A673 (cell line): ENCODE data around the gene KLK5. TPM values are rescaled to one million over a fixed set of nuclear protein-coding genes. Genes with fewer than 3 reads are reported as not detected.
"Not testable (repeated sequence)": the region's sequence is repeated elsewhere in the genome, so short reads cannot be mapped to it uniquely, and the experiment has no call there.

Experiments
- BruUV-seq: library from RNA; stranded (reverse); fragments of 400-500 nt; replicated peaks from 2 replicates; lab custom pipeline; 2021; lab: Mats Ljungman, UMichigan
- CTCF ChIA-PET: fragments of 300-600 bp; sonication (Branson Sonifier 250); formaldehyde crosslinking; loops from one replicate; lab custom pipeline; 2022; ENCODE audit warnings: antibody characterized with exemption; lab: Charles Lee
- POLR2A ChIA-PET: fragments of 300-600 bp; sonication (Branson Sonifier 250); formaldehyde crosslinking; loops from one replicate; lab custom pipeline; 2022; ENCODE audit warnings: antibody characterized with exemption; ENCODE audit not compliant: low non-redundant PET; lab: Charles Lee
- DNase-seq: peaks from one replicate; pipeline ENCODE4 v3.0.0-alpha.2; 2015; ENCODE audit warnings: low spot score
- H3K27ac ChIP-seq: fragments of 200-600 bp; sonication (generic); 2 replicates; pipeline ENCODE4 v1.5.1; 2016; ENCODE audit warnings: mixed run types, low read depth, mild to moderate bottlenecking, mixed read lengths, antibody characterized with exemption, low read length; ENCODE audit not compliant: poor library complexity, severe bottlenecking
- H3K27me3 ChIP-seq: fragments of 200-600 bp; sonication (generic); replicated peaks from 2 replicates; pipeline ENCODE4 v1.6.1; 2017; ENCODE audit warnings: mixed run types, low read depth, mild to moderate bottlenecking, mixed read lengths, antibody characterized with exemption, low read length; ENCODE audit not compliant: insufficient read depth, poor library complexity
- H3K36me3 ChIP-seq: fragments of 200-600 bp; sonication (generic); 2 replicates; pipeline ENCODE4 v1.6.1; 2016; ENCODE audit warnings: mixed run types, mild to moderate bottlenecking, mixed read lengths, antibody characterized with exemption, low read length; ENCODE audit not compliant: insufficient read depth, poor library complexity, severe bottlenecking
- H3K4me1 ChIP-seq: fragments of 200-600 bp; sonication (generic); 2 replicates; pipeline ENCODE4 v1.6.1; 2017; ENCODE audit warnings: mixed run types, mild to moderate bottlenecking, mixed read lengths, antibody characterized with exemption, low read length; ENCODE audit not compliant: insufficient read depth, poor library complexity, severe bottlenecking
- H3K4me3 ChIP-seq: fragments of 200-600 bp; sonication (generic); 2 replicates; pipeline ENCODE4 v1.5.1; 2016; ENCODE audit warnings: low read depth, mixed run types, mild to moderate bottlenecking, mixed read lengths, low read length; ENCODE audit not compliant: poor library complexity, severe bottlenecking
- H3K9me3 ChIP-seq: fragments of 200-600 bp; sonication (generic); 2 replicates; pipeline ENCODE4 v1.6.1; 2016; ENCODE audit warnings: mixed run types, low read depth, mild to moderate bottlenecking, mixed read lengths, antibody characterized with exemption, low read length; ENCODE audit not compliant: poor library complexity, severe bottlenecking
- CTCF ChIP-seq: fragments of 300-800, 200-600 bp; sonication (generic); conservative IDR thresholded peaks from 2 replicates; pipeline ENCODE4 v1.5.1; 2017; ENCODE audit warnings: low read depth, mild to moderate bottlenecking, antibody characterized with exemption, low read length, moderate library complexity, mixed read lengths
- EZH2 ChIP-seq: fragments of 200-600 bp; sonication (generic); IDR thresholded peaks from 2 replicates; pipeline ENCODE4 v1.6.1; 2017; ENCODE audit warnings: borderline replicate concordance, low read depth, mild to moderate bottlenecking, mixed read lengths, antibody characterized with exemption, low read length; ENCODE audit not compliant: poor library complexity, severe bottlenecking
- intact Hi-C: fragments of 100-400 bp; cut with micrococcal nuclease; formaldehyde crosslinking; loops from one replicate; pipeline ENCODE4 v1.10.0; 2022; ENCODE audit not compliant: unreplicated experiment
- total RNA-seq: library from RNA; stranded (reverse); gene quantifications from 2 replicates; pipeline ENCODE4 v1.2.3, GENCODE V29; 2021

KLK5 gene
- total RNA-seq, 1 experiment from 2014 or later: not detected

- ChIA-PET POLR2A (interaction anchor here (0.6 kb wide), 1 partner anchor 47 kb away, joined by 5 read pairs; no protein-coding TSS in a partner anchor), CTCF (interaction anchor here (0.6 kb wide), 1 partner anchor 122 kb away, joined by 6 read pairs; no protein-coding TSS in a partner anchor)
These were observed 20.0 kb upstream of the KLK5 start for GRCh38 chr19:50972795-50973376.

DNA sequence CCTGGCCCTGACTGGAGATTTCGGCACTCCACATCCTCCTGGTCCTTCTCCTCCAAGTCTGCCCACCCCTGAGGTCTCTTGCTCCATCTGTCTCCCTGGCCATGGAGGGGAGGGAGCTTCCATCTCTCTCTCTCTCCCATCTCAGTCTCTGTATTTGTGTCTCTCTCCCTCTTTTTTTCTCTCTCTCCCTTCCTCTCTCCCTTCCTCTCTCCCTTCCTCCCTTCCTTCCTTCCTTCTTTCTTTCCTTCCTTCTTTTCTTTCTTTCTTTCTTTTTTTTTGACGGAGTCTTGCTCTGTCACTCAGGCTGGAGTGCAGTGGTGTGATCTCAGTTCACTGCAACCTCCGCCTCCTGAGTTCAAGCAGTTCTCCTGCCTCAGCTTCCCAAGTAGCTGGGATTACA, 17.0 kb upstream of the KLK5 start:
- intact Hi-C loops, CTCF ChIA-PET, H3K4me1 ChIP-seq, H3K36me3 ChIP-seq, DNase-seq, H3K9me3 ChIP-seq, BruUV-seq, H3K27ac ChIP-seq, POLR2A ChIA-PET, H3K4me3 ChIP-seq: not testable (repeated sequence)
- peaks cover 34% of the 10 kb centered on the region for H3K27me3 ChIP-seq

More at GRCh38 chr19:50972795-50973376, 20.0 kb upstream of the KLK5 start:
- Histone ChIP-seq H3K4me3 (no peak overlapping the region), H3K9me3 (no peaks in the 10 kb centered on the region), H3K27me3 (peaks cover 35% of the 10 kb centered on the region), H3K4me1 (no peaks in the 10 kb centered on the region), H3K27ac (no peak overlapping the region), H3K36me3 (no peaks in the 10 kb centered on the region)
- DNase-seq: no peak
- BruUV-seq: no TSS peak
- TF ChIP-seq CTCF (no peak), EZH2 (no peak)
- intact Hi-C loops: no loop called here

- H3K9me3 ChIP-seq: no peaks in the 10 kb centered on the region
- H3K27me3 ChIP-seq: peaks cover 38% of the 10 kb centered on the region
- no peak within 1 kb of the TSS for H3K4me3 ChIP-seq
- H3K4me1 ChIP-seq: no peaks in the 10 kb centered on the region
- no peak for DNase-seq
- BruUV-seq: no TSS peak
- CTCF ChIA-PET: no interaction called here
- no peak within 1 kb of the TSS for H3K27ac ChIP-seq
- H3K36me3 ChIP-seq: no peaks in the 10 kb centered on the region
- TF ChIP-seq EZH2: no peak
- POLR2A ChIA-PET: no interaction called here
- intact Hi-C loops: no loop called here
These were observed 16.5 kb upstream of the KLK5 start, which contains the start of gene KLK6 for GRCh38 chr19:50969413-50969760. KLK6 (minus strand) TSS chr19:50969591; CDS start chr19:50968104, 1,487 bp downstream.

- Histone ChIP-seq H3K27ac (no peak overlapping the region), H3K36me3 (no peaks in the 10 kb centered on the region), H3K27me3 (peaks cover 43% of the 10 kb centered on the region), H3K9me3 (no peaks in the 10 kb centered on the region), H3K4me1 (no peaks in the 10 kb centered on the region), H3K4me3 (no peak overlapping the region)
- no peak for TF ChIP-seq EZH2
- TF ChIP-seq CTCF: no peak
- DNase-seq: no peak
- intact Hi-C loops: no loop called here
- CTCF ChIA-PET: no interaction called here
- POLR2A ChIA-PET: no interaction called here
- no TSS peak for BruUV-seq
These were observed 16.0 kb upstream of the KLK5 start for GRCh38 chr19:50968716-50969412.
